GM12865 (cell line): ENCODE data around the gene GRIA4.

Experiments used
- DNase-seq: peaks from one replicate; pipeline ENCODE4 v3.0.0; 2010; ENCODE audit warnings: low read depth
- H3K4me3 ChIP-seq: 2 replicates; pipeline ENCODE4 v1.5.1; 2011; ENCODE audit warnings: mild to moderate bottlenecking, low read depth, low read length, control low read depth
- CTCF ChIP-seq: IDR thresholded peaks from 2 replicates; pipeline ENCODE4 v1.5.1; 2011; ENCODE audit warnings: low read length, control low read depth, low read depth, inconsistent platforms; ENCODE audit not compliant: insufficient read depth; ENCODE audit errors: missing control alignments

GRIA4 gene

GRCh38 chr11:105611572-105612441, 1.9 kb downstream of the GRIA4 start:
- no peak overlapping the region for H3K4me3 ChIP-seq
- TF ChIP-seq CTCF: no peak
- DNase-seq: no peak

- H3K4me3 ChIP-seq: no peak overlapping the region
- DNase-seq: no peak
- TF ChIP-seq CTCF: no peak
Observed at GRCh38 chr11:105612771-105613170, 2.9 kb downstream of the GRIA4 start.

- H3K4me3 ChIP-seq: no peak overlapping the region
- no peak for TF ChIP-seq CTCF
- no peak for DNase-seq
Observed at GRCh38 chr11:105613183-105613582, 3.3 kb downstream of the GRIA4 start.

- no peak for DNase-seq
- TF ChIP-seq CTCF: no peak
- H3K4me3 ChIP-seq: no peak overlapping the region
Observed at GRCh38 chr11:105618343-105618955, 8.6 kb downstream of the GRIA4 start.

GRCh38 chr11:105619556-105619955, 9.7 kb downstream of the GRIA4 start:
- no peak for DNase-seq
- H3K4me3 ChIP-seq: no peak overlapping the region
- TF ChIP-seq CTCF: no peak

- no peak overlapping the region for H3K4me3 ChIP-seq
- TF ChIP-seq CTCF: no peak
- DNase-seq: no peak
Observed at GRCh38 chr11:105622016-105622415, 12.1 kb downstream of the GRIA4 start.
